Stimulated activated naive CD4-positive, alpha-beta T cell treated with Interleukin-2 at 50 U/mL for 16 hours (primary cell): ENCODE measurements around the gene ABCB9.
A peak's percentile ranks its signal among the peaks of the same experiment; 100 is the strongest.
"Not testable (repeated sequence)": the region's sequence is repeated elsewhere in the genome, so short reads cannot be mapped to it uniquely, and the experiment has no call there.

ENCODE experiments used
- DNase-seq: peaks from one replicate; lab custom pipeline; 2025; lab: John Stamatoyannopoulos, UW

The ABCB9 gene

GRCh38 chr12:122895320-122895703 lies 71.0 kb downstream of the ABCB9 start:
- no peak for DNase-seq

DNA sequence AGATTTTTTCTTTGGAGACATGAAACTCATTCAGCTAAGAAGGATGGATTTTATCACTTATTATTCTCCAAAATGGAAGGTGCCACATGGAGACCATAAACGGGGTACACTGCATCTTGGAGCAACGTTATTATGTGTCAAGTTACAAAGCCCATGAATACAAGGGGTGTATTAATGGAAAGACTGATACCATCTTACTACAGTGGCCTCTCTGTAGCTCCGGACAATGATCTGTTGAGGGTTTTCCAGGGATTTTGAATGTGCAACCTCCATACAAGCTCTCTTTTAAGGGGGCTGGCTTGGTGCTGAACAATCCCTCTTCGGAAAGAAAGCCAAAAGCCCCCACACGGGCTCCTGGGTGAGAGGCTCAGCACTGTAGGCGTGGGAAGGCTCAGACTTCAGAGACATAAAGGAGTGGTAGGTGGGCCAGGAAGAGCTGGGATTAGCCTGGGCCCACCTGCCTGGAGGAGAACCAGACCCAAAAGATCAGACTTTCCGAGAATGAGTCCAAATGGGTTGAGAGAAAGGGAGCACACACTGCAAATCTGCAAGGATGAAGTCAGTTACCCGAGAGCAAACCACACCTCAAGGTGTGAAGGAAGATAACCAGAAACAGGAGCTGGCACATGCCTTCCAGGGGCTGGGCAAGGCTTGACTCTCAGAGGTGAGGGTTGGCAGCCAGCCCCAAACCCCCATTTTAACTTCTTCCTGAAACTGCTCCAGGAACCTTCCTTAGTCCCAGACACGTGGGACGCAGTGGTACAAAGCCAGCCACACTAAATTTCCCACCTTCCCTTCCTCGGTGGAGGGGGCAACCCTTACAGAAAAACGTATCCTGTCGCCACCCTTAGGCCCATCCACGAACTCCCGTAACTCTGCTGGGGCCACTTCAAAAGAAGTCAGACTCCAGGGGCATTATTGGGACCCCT lies 71.8 kb downstream of the ABCB9 start:
- DNase-seq, result no peak

- DNase-seq, result no peak
Observed at GRCh38 chr12:122893208-122894153, 72.8 kb downstream of the ABCB9 start.

DNA sequence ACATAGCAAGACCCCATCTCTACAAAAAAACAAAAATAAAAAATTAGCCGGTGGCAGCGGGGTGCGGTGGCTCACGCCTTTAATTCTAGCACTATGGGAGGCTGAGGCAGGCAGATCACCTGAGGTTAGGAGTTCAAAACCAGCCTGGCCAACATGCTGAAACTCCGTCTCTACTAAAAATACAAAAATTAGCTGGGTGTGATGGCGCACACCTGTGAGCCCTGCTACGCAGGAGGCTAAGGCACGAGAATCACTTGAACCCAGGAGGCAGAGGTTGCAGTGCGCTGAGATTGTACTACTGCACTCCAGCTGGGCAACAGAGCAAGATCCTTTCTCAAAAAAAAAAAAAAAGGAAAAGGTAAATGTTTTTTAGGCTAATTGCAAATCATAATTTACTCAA lies 73.5 kb downstream of the ABCB9 start:
- DNase-seq, result not testable (repeated sequence)

- no peak for DNase-seq
Observed at GRCh38 chr12:122891661-122892525, 74.4 kb downstream of the ABCB9 start.

DNA sequence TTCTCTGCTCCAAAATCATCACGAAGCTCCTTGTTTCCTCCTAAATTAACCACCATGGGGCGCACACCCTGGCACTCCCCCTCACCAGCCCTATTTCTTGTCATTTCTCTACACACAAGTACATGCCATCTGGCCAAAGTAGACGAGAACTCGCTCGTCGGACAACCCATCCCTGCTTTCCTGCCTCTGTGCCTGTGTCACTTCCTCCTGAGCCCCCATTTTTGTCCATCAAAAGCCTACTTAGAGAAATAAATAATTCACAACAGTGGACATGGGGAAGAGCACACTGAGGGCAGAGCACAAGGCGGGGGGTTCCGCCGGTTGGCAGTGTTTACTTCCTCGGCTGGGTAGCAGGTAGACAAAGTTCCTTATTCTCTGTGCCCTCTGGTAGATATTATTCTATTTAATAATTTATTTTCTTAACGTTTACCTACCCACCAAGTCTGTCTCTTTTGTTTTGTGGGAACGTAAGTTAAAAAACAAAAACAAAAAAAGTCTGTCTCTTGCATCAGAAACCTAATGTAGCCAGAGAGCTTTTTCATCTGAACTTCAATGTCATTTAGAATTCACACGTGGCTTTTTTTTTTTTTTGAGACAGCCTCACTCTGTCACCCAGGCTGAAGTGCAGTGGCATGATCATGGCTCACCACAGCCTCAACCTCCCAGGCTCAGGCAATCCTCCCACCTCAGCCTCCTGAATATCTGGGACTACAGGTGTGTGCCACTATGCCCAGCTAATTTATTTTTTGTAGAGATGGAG lies 76.3 kb downstream of the ABCB9 start:
- no peak for DNase-seq

DNA sequence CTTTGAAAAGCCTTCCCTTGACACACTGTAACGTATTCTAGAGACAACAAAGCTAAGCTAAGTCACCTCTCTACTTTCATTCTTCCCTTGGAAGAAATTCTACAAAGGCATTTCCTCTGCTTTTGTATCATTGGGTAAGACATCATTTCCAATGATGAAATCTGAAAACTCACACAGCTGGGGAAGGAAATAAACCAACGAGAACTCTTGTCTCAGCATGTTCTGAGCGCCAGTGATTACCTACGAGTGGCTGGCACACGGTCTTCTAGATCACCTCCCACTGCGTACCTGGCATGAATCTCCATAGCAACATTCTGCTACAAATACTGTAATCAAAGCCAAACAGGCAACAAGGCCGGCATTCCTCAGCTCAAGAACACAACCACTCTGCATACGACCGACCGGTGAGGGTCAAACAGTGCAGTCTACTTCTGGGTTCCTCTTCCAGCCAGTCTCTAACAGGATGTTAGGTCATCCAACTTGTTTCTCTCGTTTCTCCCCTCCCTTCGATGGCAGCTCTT lies 78.0 kb downstream of the ABCB9 start:
- DNase-seq, result peak; percentile 36

- DNase-seq, result no peak
Observed at GRCh38 chr12:122887819-122888212, 78.4 kb downstream of the ABCB9 start.

- DNase-seq, result peak; percentile 58
Observed at GRCh38 chr12:122886851-122887818, 79.1 kb downstream of the ABCB9 start.

GRCh38 chr12:122886161-122886560 lies 80.1 kb downstream of the ABCB9 start:
- no peak for DNase-seq

DNA sequence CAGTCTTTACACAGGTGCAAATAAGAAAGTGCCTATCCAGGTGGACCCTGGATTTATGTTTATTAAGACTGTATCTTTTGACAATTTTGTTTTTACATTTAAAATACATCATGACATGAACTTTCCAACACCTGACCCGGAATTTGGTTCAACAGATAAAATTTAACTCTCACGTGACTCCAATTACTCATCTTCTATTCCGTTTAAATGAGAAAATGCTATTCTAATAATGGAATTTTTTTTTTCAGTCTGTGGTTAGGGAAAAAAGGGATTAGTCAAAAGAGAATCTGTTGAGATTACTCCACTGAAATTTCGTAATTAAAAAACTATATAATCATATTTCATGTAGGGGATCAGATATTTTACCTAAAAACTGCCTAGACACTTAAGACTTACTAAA lies 81.4 kb downstream of the ABCB9 start:
- DNase-seq, result no peak

DNA sequence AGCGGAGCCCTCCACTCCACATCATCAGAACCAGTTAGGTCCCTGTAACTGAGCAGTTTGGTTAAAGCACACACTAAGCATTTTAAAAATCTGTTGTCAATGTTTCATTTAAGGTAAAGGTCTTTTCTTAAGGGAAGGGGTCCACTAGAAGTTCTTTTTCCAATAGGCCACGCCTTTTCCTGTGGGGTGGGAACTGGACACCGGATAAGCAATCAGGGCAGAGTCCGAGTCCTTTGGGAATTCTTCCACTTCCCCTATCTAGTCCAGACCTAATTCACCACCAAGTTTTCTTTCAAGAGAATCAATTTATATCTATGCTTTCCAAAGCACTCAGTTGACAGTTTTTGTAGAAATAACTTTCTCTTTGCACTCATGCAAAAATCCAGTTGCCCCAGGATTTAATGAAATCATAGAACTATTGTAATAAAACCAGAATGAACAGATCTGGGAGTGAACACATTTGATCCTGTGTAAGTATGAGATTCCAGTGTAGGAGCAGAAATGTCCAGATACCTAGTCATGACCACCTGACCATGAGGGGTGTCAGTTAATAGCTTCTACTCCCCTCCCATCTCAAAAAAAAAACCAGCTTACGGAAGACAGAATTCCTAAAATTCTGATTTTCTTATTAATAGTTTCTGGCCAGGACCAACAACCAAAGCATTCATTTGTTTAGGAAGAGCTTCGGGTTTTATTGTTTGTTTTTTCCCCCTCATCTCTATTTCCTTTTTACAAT lies 82.0 kb downstream of the ABCB9 start:
- DNase-seq, result no peak

GRCh38 chr12:122882908-122883558 lies 83.2 kb downstream of the ABCB9 start:
- DNase-seq, result no peak

GRCh38 chr12:122880668-122881067 lies 85.6 kb downstream of the ABCB9 start:
- DNase-seq, result no peak

- DNase-seq, result no peak
Observed at GRCh38 chr12:122880155-122880667, 86.1 kb downstream of the ABCB9 start.
